ENCODE results near the gene ITPR1. TPM values are rescaled to one million over a fixed set of nuclear protein-coding genes. Genes with fewer than 3 reads are reported as not detected.
A peak's percentile ranks its signal among the peaks of the same experiment; 100 is the strongest.

Gene ITPR1
- total and polyA plus RNA-seq, 5 donors from 2014 or later: 6.9 to 97.5 (median 9.5) TPM

GRCh38 chr3:4645468-4645867 lies 152.3 kb downstream of the ITPR1 start:
- peaks cover 72% of the 10 kb centered on the region for H3K36me3 Mint-ChIP-seq
- H3K4me3 ChIP-seq (ENCODE audit: low read depth, low read length): no peak overlapping the region
- H3K27me3 Mint-ChIP-seq: no peaks in the 10 kb centered on the region
- H3K4me1 Mint-ChIP-seq: no peaks in the 10 kb centered on the region
- no peaks in the 10 kb centered on the region for H3K4me1 ChIP-seq (ENCODE audit: control insufficient read depth, insufficient read depth, low read length, poor library complexity, severe bottlenecking)
- H3K4me3 Mint-ChIP-seq: no peak overlapping the region
- no peaks in the 10 kb centered on the region for H3K27me3 ChIP-seq (ENCODE audit: control insufficient read depth, insufficient read depth, low read length)
- H3K27ac ChIP-seq (ENCODE audit: insufficient read depth, low read length, poor library complexity, severe bottlenecking): no peak overlapping the region
- peaks cover 69% of the 10 kb centered on the region for H3K36me3 ChIP-seq (ENCODE audit: control insufficient read depth, insufficient read depth, low read length)
- DNase-seq: peak in 1 of 3 donors; percentile 11
- H3K27ac Mint-ChIP-seq: peak overlapping the region in 1 of 3 donors; percentile 58
- H3K9me3 ChIP-seq (ENCODE audit: control insufficient read depth in 2 of 2, low read length in 2 of 2): no peaks in the 10 kb centered on the region
- no peak for ATAC-seq (ENCODE audit: low read depth in 2 of 2)
- peaks cover 0 to 5% (median 0%) of the 10 kb centered on the region in 7 donors for H3K9me3 Mint-ChIP-seq

- H3K27me3 ChIP-seq (ENCODE audit: control insufficient read depth, insufficient read depth, low read length): no peaks in the 10 kb centered on the region
- Mint-ChIP-seq H3K27ac (no peak overlapping the region), H3K36me3 (peaks cover 80% of the 10 kb centered on the region), H3K27me3 (no peaks in the 10 kb centered on the region), H3K4me3 (no peak overlapping the region), H3K9me3 (peaks cover 0 to 5% (median 0%) of the 10 kb centered on the region in 7 donors), H3K4me1 (no peaks in the 10 kb centered on the region)
- ATAC-seq (ENCODE audit: low read depth in 2 of 2) (no peak), DNase-seq (no peak)
- H3K4me3 ChIP-seq (ENCODE audit: low read depth, low read length): no peak overlapping the region
- peaks cover 63% of the 10 kb centered on the region for H3K36me3 ChIP-seq (ENCODE audit: control insufficient read depth, insufficient read depth, low read length)
- no peaks in the 10 kb centered on the region for H3K4me1 ChIP-seq (ENCODE audit: control insufficient read depth, insufficient read depth, low read length, poor library complexity, severe bottlenecking)
- no peaks in the 10 kb centered on the region for H3K9me3 ChIP-seq (ENCODE audit: control insufficient read depth in 2 of 2, low read length in 2 of 2)
- no peak overlapping the region for H3K27ac ChIP-seq (ENCODE audit: insufficient read depth, low read length, poor library complexity, severe bottlenecking)
These were observed 154.3 kb downstream of the ITPR1 start for GRCh38 chr3:4647411-4647810.

- H3K4me1 Mint-ChIP-seq: peaks cover 0 to 4% (median 0%) of the 10 kb centered on the region in 4 donors
- H3K9me3 Mint-ChIP-seq: peaks cover 0 to 1% (median 0%) of the 10 kb centered on the region in 7 donors
These were observed 162.2 kb downstream of the ITPR1 start for GRCh38 chr3:4655145-4656045.

GRCh38 chr3:4656059-4656458 lies 162.9 kb downstream of the ITPR1 start:
- H3K4me1 ChIP-seq (ENCODE audit: control insufficient read depth, insufficient read depth, low read length, poor library complexity, severe bottlenecking): no peaks in the 10 kb centered on the region
- H3K9me3 ChIP-seq (ENCODE audit: control insufficient read depth in 2 of 2, low read length in 2 of 2): no peaks in the 10 kb centered on the region
- Mint-ChIP-seq H3K36me3 (peaks cover 52% of the 10 kb centered on the region), H3K9me3 (no peaks in the 10 kb centered on the region), H3K27me3 (no peaks in the 10 kb centered on the region), H3K27ac (peak overlapping the region in 1 of 3 donors; percentile 56), H3K4me1 (peaks cover 0 to 4% (median 0%) of the 10 kb centered on the region in 4 donors), H3K4me3 (no peak overlapping the region)
- ATAC-seq (ENCODE audit: low read depth in 2 of 2): no peak
- peaks cover 52% of the 10 kb centered on the region for H3K36me3 ChIP-seq (ENCODE audit: control insufficient read depth, insufficient read depth, low read length)
- H3K4me3 ChIP-seq (ENCODE audit: low read depth, low read length): no peak overlapping the region
- no peaks in the 10 kb centered on the region for H3K27me3 ChIP-seq (ENCODE audit: control insufficient read depth, insufficient read depth, low read length)
- H3K27ac ChIP-seq (ENCODE audit: insufficient read depth, low read length, poor library complexity, severe bottlenecking): no peak overlapping the region
- no peak for DNase-seq

More at GRCh38 chr3:4655145-4656045, 162.2 kb downstream of the ITPR1 start:
- ATAC-seq (ENCODE audit: low read depth in 2 of 2) (no peak), DNase-seq (no peak)
- Histone ChIP-seq H3K4me3 (ENCODE audit: low read depth, low read length) (no peak overlapping the region), H3K4me1 (ENCODE audit: control insufficient read depth, insufficient read depth, low read length, poor library complexity, severe bottlenecking) (no peaks in the 10 kb centered on the region), H3K27me3 (ENCODE audit: control insufficient read depth, insufficient read depth, low read length) (no peaks in the 10 kb centered on the region), H3K36me3 (ENCODE audit: control insufficient read depth, insufficient read depth, low read length) (peaks cover 52% of the 10 kb centered on the region), H3K9me3 (ENCODE audit: control insufficient read depth in 2 of 2, low read length in 2 of 2) (no peaks in the 10 kb centered on the region), H3K27ac (ENCODE audit: insufficient read depth, low read length, poor library complexity, severe bottlenecking) (no peak overlapping the region)
- Mint-ChIP-seq H3K36me3 (peaks cover 54% of the 10 kb centered on the region), H3K27me3 (no peaks in the 10 kb centered on the region), H3K4me3 (no peak overlapping the region), H3K27ac (no peak overlapping the region)

- H3K4me1 Mint-ChIP-seq: peaks cover 0 to 4% (median 0%) of the 10 kb centered on the region in 4 donors
- H3K4me1 ChIP-seq (ENCODE audit: control insufficient read depth, insufficient read depth, low read length, poor library complexity, severe bottlenecking): no peaks in the 10 kb centered on the region
- DNase-seq (no peak), ATAC-seq (ENCODE audit: low read depth in 2 of 2) (no peak)
- no peaks in the 10 kb centered on the region for H3K27me3 ChIP-seq (ENCODE audit: control insufficient read depth, insufficient read depth, low read length)
- H3K9me3 Mint-ChIP-seq: no peaks in the 10 kb centered on the region
- H3K4me3 ChIP-seq (ENCODE audit: low read depth, low read length): no peak overlapping the region
- H3K36me3 Mint-ChIP-seq: peaks cover 52% of the 10 kb centered on the region
- no peaks in the 10 kb centered on the region for H3K27me3 Mint-ChIP-seq
- no peaks in the 10 kb centered on the region for H3K9me3 ChIP-seq (ENCODE audit: control insufficient read depth in 2 of 2, low read length in 2 of 2)
- peaks cover 56% of the 10 kb centered on the region for H3K36me3 ChIP-seq (ENCODE audit: control insufficient read depth, insufficient read depth, low read length)
- H3K27ac ChIP-seq (ENCODE audit: insufficient read depth, low read length, poor library complexity, severe bottlenecking): no peak overlapping the region
- peak overlapping the region in 1 of 3 donors; percentile 56 for H3K27ac Mint-ChIP-seq
- no peak overlapping the region for H3K4me3 Mint-ChIP-seq
These were observed 163.6 kb downstream of the ITPR1 start for GRCh38 chr3:4656626-4657328.

GRCh38 chr3:4660936-4661335 lies 167.8 kb downstream of the ITPR1 start:
- Histone ChIP-seq H3K4me3 (ENCODE audit: low read depth, low read length) (no peak overlapping the region), H3K36me3 (ENCODE audit: control insufficient read depth, insufficient read depth, low read length) (peaks cover 52% of the 10 kb centered on the region), H3K4me1 (ENCODE audit: control insufficient read depth, insufficient read depth, low read length, poor library complexity, severe bottlenecking) (no peaks in the 10 kb centered on the region), H3K27me3 (ENCODE audit: control insufficient read depth, insufficient read depth, low read length) (no peaks in the 10 kb centered on the region), H3K9me3 (ENCODE audit: control insufficient read depth in 2 of 2, low read length in 2 of 2) (no peaks in the 10 kb centered on the region), H3K27ac (ENCODE audit: insufficient read depth, low read length, poor library complexity, severe bottlenecking) (no peak overlapping the region)
- H3K4me1 Mint-ChIP-seq: peaks cover 0 to 4% (median 0%) of the 10 kb centered on the region in 4 donors
- H3K27ac Mint-ChIP-seq: no peak overlapping the region
- ATAC-seq (ENCODE audit: low read depth in 2 of 2) (no peak), DNase-seq (no peak)
- H3K36me3 Mint-ChIP-seq: peaks cover 51% of the 10 kb centered on the region
- no peaks in the 10 kb centered on the region for H3K27me3 Mint-ChIP-seq
- no peak overlapping the region for H3K4me3 Mint-ChIP-seq
- H3K9me3 Mint-ChIP-seq: no peaks in the 10 kb centered on the region

GRCh38 chr3:4664412-4664811 lies 171.3 kb downstream of the ITPR1 start:
- Mint-ChIP-seq H3K27ac (no peak overlapping the region), H3K4me3 (no peak overlapping the region), H3K36me3 (peaks cover 60% of the 10 kb centered on the region), H3K4me1 (no peaks in the 10 kb centered on the region), H3K27me3 (no peaks in the 10 kb centered on the region), H3K9me3 (no peaks in the 10 kb centered on the region)
- peaks cover 65% of the 10 kb centered on the region for H3K36me3 ChIP-seq (ENCODE audit: control insufficient read depth, insufficient read depth, low read length)
- no peaks in the 10 kb centered on the region for H3K9me3 ChIP-seq (ENCODE audit: control insufficient read depth in 2 of 2, low read length in 2 of 2)
- H3K4me1 ChIP-seq (ENCODE audit: control insufficient read depth, insufficient read depth, low read length, poor library complexity, severe bottlenecking): no peaks in the 10 kb centered on the region
- DNase-seq (no peak), ATAC-seq (ENCODE audit: low read depth in 2 of 2) (no peak)
- no peaks in the 10 kb centered on the region for H3K27me3 ChIP-seq (ENCODE audit: control insufficient read depth, insufficient read depth, low read length)
- no peak overlapping the region for H3K4me3 ChIP-seq (ENCODE audit: low read depth, low read length)
- no peak overlapping the region for H3K27ac ChIP-seq (ENCODE audit: insufficient read depth, low read length, poor library complexity, severe bottlenecking)
